ENCODE data around the gene PANX2.

The PANX2 gene

DNA sequence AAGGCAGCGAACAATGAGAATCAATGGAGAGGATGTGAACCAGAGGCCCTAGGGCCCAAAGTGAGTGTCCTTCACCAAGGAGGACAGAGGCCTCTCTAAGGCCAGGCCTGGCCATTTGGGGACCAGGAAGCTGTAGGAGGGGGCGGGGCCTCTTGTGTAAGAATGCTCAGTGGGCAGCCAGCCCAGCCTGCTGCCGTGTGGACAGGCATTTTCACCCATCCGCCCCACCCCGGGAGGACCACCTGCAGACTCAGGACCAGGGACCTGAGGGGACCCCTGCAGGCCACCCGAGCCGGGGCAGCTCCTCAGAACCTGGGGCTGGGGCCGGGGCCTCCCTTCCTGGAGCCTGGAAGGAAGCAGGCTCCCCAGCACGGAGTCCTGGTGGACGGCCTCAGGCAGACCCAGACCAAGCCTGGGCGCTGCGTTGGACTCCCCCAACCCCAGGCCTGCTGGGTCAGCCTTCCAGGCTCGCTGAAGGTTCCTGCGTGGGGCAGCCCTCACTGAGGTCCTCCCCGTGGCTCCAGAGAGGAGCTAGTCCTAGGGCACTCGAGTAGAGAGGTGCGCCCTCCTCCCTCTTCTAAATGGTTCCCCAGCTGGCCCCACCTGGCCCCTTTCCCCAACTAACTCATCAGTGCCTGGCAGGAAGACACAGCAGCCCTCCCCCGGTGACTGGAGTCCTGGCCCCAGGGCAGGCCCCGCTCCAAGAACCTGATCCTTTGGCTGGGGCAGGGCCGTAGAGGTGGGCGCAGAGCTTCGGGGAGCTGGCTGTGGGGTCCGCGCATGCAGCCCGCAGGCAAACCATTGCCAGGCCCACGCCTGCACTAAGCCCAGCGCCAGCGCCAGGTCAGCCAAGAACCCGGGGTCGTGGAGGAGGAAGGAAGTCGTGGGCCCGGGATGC is 13.7 kb downstream of the PANX2 start:
- no peak for DNase-seq

DNA sequence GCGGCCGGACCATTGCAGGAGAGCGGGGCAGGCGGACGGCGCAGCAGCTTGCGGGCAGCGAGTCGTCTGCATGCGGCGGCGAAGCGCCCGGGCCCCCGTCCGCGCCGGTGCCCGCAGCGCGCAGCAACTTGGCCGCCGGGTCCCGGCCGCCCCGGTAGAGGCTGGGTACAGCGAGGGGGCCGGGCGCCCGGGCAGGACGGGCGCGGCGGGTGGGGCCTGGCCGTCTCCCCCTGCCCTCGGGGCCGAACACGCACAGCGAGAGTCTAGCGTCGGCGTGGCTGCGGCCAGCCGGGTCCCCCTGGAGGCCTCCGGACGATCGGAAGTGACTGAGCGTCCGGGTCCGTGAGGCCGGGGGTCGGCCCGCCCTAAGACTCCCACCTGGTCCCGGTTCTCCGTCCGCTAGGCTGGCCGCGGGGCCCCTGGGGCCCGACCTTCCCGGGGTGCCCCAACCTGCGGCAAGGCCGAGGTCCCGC is 14.4 kb downstream of the PANX2 start:
- DNase-seq: no peak

DNA sequence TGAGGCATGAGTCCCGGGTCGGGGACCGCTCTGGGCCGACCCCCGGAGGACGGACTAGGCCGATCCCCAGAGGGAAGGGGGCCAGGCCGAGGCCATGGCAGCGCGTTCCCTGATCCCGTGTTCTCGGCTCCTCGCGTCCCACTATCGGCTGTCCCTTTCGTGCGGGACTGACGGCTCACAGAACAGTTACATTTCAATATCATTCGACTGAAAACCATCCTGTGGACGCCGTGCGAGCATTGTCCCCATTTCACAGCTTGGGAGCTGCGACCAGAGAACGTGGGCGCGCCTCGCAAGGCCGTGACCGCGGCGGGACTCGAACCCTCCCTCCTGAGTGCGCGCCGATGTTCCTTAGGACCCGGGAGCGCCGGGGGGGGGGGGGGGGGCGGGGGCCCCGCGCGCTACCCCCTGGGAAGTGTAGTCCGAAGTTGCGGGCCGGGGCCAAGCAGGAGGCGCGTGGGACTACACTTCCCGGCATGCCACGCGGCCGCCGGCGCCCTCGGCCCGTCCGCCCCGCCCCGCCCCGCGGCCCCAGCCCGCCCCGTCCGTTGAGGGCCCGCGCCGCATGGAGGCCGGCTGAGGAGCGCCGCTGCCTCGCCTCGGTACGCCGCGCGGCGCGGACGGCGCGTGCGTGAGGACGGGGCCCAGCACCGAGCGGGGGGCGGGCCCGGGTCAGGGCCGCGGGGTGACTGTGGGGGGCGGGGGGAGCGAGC is 15.0 kb downstream of the PANX2 start, which contains the start of gene TRABD:
TSS of gene TRABD (plus strand) at position 539 of the 713 bp plus-strand sequence. CDS start 7,148 bp downstream, outside the sequence.
- DNase-seq: peak; percentile 80 to 95 (median 83)

DNA sequence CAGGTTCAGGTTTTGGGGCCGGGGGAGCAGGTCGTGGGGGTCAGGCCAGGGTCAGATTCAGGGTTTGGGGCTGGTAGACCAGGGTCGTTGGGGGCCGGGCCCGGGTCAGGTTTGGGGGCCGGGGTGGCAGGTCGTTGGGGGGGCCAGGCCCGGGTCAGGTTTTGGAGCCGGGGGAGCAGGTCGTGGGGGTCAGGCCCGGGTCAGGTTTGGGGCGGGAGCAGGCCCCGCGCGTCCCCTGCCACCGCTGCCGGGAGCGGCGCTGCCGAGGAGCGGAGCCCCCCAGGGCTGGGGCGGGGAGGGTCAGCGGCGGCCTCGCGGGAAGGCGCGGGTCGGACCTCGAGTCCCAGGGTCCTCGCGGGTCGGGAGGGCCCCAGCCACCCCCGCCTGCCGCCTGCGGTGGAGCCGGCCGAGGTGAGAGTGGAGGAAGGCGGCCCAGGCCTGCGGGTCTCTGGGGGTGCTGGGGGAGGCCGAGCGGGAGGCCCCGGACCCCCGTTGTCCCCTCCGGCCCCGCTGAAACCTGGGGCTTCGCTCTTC is 15.7 kb downstream of the PANX2 start:
- DNase-seq: no peak

DNA sequence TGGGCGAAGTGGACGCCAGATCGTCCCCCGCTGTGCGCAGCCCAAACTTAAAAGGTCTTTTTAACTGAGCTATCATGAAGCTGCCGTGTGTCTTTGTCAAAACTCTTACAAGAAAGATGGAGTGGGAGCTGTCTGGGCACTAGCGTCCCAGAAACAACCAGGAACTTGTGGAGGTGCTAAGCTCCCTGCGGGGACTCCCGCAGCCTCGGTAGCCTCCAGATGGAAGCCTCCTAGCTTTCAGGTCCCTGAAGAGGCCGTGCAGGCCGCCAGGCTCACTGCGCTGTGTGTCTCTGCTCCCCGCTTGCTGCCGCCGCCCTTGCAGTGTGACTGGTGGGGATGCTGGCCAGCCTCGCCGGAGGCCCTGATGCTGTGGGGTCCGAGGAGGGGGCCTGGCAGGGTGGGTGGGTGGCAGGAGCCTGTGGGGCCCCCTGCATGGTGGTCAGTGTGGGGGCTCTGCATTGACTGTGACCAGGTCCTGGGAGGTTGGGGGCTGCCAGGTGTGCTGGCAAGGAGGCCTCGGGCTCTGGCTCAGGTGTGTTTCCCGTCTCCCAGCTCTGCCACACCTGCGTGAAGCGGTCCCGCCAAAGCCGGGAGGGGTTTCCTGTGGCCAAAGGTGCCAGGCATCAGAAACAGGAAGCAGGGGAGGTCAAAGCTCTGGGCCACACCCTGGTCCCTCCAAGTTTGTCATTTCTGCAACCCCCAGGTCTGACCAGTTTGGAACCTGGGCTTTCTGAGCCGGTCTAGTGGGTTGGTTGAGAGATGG is 16.4 kb downstream of the PANX2 start:
- DNase-seq: peak in 2 of 5 experiments; percentile 41 to 60

DNA sequence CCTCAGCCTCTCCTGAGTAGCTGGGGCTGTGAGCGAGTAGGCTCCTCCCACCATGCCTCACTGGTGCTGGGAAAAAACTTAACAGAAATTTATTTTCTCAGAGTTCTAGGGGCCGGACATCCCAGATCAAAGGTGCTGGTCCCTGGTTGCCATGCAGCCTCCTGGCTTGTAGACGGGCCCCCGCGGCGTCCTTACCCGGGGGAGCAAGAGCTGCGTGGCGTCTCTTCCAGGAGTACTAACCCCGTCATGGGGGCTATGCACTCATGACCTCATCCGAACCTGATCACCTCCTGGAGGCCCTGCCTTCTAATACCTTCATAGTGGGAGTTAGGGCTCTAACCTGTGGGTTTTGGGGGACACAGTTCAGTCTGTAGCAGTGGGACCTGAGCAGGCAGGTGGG is 17.8 kb downstream of the PANX2 start:
- no peak for DNase-seq

DNA sequence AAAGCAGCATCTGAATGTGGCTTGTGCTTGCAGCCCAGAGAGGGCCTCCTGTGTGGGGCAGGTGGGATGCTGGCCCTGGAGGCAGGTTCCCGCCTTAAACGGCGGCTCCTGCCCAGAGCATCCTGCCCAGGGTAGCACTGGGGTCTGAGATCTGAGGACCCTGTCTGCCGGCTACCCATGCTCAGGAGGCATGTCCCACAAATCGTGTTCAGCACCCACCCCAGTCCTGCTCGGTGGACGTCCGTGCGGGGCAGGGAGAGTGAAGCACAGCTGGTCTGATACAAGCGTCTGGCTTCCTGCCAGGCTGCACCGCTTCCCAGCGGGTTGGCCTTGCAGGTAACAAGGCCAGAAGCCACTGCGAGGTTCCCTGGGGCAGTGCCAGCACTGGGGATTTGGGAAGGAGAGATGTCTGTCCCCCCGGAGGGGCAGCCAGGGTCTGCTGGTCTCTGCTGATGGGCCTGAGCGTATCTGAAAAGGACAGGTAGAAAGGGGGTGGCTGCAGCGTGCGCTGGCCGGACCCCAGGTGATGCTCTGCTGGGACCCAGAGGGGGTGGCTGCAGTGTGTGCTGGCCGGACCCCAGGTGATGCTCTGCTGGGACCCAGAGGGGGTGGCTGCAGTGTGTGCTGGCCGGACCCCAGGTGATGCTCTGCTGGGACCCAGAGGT is 18.8 kb downstream of the PANX2 start:
- DNase-seq: no peak

DNA sequence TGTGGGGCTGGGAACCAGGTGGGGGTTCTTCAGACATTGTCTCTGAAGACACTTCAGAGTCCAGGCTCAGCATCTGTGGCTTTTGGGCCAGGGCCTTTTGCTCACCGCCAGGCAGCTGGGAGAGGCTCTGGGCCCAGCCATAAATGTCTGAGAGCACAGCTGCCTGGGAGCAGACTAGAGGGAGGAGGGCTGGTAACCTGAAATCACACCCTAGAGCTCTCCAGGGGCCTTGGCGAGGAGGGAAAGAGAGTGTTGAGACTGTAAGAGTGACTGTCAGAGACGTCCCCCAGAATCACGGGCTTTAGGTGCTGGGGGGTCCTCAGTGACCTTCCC is 19.3 kb downstream of the PANX2 start:
- no peak for DNase-seq

DNA sequence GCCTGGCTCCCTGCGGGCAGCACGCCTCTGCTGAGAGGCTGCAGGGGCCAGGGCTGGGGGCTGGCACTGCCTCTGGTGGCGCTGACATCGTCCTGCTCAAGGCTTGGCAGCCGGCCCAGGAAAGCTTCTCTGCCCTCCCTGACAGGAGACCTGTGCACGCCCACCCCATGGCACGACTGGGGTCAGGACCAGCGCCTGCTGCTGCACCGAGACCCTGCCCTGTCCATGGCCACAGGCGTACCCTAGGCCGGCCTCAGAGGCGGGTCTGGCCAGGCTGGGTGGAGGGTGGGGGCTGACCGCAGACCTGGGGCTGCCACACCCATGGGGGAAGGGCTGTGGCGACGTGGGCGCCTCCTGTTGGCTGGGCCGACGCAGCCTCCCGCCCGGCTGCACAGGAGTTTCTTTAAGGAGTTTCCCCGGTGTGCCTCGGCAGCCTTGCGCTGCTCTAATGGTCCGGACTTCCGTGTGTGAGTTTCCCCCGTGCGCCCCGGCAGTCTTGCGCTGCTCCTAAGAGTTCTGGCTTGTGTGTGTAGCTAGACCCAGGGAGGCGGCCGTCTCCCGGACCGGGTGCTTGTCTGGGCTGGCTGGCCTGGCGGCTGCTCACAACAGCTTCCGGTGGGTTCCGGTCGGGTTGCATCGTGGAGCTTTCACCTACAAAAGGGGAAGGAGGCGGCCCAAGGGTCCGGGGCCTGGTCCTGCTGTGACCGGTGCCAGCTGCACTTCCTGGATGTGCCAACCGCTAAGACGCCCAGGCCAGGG is 19.8 kb downstream of the PANX2 start:
- DNase-seq: peak; percentile 57 to 93 (median 72)

DNA sequence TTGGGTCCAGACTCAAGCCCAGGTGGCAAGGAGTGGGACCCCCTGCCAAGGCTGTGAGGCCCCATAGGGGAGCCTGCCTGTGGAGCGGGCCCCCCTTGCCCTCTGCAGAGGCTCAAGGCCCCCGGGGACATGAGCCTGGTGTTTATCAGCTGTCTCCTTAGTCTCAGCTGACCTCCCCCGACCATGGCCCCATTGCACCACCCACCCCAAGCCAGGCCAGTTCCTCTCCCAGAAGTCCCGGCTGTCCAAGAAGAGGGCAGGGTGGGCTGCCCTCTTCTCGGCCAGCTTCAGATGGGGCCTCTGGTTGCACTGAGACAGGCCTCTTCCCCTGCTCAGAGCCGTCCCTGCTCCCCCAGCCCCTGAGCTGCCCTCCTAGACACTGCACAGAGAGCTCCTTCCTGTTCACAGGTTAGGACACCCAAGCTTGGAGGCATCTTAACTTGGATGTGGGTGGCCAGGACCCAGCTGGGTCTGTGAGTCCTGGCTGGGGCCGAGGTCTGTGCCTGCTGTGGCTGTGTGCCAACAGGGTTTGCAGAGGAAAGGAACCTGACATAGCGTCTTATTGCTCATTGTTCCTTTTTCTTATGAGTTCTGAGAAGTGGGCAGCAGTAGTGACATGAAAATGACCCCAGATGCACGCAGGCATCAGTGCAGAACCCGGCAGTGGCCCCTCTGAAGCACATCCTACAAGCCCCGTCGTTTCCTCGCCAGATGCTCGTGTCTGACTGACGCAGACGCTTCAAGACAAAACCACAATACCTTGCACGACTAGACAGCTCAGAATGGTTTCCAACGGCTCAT is 20.6 kb downstream of the PANX2 start:
- DNase-seq: peak; percentile 50 to 97 (median 78)

DNA sequence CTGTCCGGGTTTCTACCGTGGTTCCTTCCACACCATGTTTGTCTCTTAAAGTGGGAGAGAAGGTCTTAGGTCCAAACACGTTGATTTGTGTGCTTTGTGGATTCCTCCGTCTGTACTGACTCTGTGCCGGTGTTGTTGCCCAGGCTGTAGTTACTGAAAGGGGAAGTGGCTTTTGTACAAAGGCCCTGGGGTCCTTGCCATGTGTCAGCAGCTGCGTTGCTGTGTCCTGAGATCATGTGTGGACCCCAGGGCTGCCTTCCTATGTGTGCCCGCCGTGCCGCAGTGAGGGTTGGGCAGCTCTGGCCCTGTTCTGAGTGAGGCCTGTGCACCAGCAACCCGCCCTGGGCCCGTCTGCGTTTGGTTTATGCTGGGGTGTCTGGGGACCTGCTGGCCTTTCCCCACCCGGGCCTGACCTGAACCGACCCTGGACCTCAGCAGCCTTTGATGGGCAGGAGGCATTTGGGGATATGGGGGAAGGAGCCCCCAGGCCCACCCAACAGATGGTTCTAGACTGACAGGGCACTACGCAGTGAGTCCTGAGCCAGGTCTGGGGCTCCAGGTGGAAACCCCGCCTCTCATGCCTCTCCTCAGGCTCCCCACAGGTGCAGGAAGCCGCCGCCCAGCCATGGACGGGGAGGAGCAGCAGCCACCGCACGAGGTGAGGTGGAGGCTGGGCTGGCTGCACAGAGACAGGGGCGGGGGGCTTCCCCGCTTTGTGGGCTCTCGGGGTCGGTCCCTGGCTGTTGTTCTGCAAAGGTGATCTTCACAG is 22.1 kb downstream of the PANX2 start:
- DNase-seq: peak in 3 of 5 experiments; percentile 30 to 57 (median 50)

DNA sequence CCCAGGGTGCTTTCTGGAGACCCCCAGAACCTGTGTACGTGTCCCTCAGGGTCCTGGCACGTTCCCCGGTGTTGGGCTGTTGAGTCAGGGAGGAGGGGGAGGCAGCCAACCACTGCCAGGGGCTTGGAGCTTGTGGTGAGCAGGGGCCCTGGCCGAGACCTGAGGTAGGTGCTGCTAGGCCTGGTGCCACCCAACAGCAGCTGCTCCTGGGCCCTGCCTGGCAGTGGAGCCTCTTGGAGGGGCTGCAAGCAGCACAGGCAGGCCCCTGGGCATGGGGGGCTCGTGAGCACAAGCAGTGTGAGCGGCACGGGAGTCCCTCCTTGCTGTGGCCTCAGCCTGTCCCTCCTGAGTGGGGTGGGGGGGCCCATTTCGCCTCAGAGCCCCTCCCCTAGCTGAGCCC is 23.1 kb downstream of the PANX2 start:
- DNase-seq: no peak

DNA sequence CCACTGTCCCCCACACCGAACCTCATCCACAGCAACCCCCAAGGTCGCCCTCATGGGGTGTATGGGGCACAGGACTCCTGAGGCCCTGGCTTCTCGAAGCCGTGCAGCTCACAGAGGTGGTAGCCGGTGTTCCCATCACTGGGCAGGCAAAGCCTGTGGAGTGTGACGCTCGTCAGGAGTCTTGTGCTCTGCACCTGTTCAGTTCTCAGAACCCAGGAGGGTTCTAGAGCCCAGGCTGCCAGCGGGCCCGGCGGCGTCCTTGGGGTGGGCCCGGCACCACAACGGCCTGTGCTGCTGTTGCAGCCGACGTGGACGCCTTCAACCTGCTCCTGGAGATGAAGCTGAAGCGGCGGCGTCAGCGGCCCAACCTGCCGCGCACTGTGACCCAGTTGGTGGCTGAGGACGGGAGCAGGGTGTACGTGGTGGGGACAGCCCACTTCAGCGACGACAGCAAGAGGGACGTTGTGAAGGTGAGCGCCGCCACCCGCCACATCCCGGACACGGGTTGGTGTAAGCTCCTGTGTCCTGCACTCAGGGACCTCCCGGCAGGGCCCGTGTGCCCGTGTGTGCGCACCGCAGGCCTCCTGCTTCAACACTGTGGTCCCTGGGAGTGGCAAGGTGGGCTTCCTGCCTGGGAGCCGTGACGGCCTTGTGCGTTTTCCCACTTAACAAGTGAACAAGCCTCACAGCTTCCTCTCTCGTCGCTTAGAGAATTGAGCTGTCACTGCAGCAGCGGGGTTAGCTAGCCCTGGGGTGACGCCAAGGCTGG is 23.7 kb downstream of the PANX2 start:
- no peak for DNase-seq

DNA sequence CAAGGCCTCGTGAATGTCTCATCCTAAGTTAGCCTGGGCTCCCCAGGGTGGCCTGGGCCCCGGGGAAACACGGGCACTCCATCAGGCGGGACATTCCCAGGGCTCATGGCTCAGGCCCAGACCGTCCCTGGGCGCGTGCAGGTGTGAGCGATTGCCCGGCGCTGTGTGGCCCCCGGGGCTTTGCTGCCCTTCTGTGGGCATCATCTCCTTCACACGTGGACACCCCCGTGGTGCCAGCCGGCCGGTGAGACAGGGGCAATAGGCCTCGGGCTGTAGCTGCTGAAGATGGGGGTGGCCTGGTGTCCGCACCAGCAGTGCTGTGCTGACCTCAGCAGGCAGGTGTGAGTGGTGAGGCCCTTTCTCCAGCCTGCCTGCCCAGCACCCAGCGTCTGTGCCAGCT is 25.7 kb downstream of the PANX2 start:
- DNase-seq: no peak

DNA sequence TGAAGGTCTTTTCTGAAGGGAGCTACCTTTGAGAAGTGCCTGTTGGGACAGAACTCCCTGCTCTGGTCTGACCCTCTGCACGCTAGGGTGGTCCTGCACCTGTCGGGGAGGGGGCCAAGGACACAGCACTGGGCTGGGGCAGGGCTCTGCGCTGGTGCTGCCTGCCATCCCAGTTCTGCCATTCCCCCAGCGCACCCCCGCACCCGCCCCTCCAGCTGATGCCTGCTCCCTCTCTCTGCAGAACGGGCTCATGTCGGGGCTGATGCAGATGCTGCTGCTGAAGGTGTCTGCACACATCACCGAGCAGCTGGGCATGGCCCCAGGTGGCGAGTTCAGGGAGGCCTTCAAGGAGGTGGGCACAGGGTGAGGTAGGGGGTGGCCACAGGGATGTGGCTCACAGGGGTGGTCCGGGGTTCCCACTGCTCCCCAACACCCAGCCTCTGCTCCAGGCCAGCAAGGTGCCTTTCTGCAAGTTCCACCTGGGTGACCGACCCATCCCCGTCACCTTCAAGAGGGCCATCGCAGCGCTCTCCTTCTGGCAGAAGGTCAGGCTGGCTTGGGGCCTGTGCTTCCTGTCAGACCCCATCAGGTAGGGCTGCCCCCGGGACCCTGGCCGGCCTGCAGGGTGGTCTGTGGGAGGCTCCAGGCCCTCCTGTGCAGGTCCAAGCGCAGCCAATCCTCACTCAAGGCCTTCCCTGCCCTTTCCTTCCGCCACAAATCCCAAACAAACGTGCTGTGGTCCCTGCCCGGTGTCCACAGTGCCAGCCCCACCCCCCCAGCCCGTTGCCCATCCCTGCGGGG is 26.7 kb downstream of the PANX2 start:
- no peak for DNase-seq

DNA sequence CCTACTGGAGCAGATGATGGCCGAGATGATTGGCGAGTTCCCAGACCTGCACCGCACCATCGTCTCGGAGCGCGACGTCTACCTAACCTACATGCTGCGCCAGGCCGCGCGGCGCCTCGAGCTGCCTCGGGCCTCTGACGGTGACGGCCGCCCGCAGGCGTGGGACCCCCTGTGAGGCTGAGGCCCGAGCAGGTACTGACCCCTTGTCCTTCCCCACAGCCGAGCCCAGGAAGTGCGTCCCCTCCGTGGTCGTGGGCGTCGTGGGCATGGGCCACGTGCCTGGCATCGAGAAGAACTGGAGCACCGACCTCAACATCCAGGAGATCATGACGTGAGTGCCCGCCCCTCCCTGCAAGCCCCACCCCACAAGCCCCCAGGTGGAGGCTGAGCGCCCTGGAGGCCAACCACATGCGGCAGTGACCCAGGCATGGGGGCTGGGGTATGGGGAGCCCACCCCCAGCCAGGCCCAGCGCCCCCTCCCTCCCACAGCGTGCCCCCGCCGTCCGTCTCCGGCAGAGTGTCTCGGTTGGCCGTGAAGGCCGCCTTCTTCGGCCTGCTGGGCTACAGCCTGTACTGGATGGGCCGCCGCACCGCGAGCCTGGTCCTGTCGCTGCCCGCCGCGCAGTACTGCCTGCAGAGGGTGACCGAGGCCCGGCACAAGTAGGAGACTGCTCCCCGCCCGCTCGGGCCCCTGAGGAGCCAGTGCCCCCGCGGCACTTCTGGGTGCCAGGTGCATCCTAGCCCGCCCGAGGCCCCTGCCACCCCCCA is 27.5 kb downstream of the PANX2 start:
- no peak for DNase-seq

DNA sequence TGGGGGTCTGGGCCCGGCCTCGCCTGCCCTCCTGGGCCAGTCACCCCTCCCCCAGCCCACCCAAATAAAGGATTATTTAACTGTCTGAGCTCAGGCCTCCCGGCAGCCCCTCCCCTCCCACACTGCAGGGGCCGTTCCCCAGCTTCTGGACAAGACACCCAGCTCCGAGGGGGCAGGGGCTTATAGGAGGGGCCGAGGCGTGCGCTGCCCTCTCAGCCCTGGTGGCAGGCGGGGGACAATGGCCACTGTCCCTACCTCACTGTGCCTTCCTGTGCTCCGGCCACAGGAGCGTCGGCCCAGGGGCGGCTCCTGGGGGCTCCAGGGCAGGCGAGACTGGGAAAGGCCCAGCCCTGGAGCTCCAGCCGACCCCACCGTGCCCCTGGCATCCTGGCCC is 28.1 kb downstream of the PANX2 start:
- DNase-seq: no peak
